Chondrocyte (in vitro differentiated cells): ENCODE data around the gene SHC3. TPM values are rescaled to one million over a fixed set of nuclear protein-coding genes. Genes with fewer than 3 reads are reported as not detected.

Experiments
- DNase-seq: peaks from one replicate; pipeline ENCODE4 v3.0.0; 2021; ENCODE audit warnings: mixed read lengths, low spot score
- H3K27ac Mint-ChIP-seq: one replicate; pipeline ENCODE4 v1.8.0; 2021; ENCODE audit warnings: mild to moderate bottlenecking, moderate library complexity, mixed read lengths; ENCODE audit not compliant: unreplicated experiment
- H3K27me3 Mint-ChIP-seq: 2 replicates; pipeline ENCODE4 v1.8.0; 2021; ENCODE audit warnings: low read depth, mixed read lengths
- H3K36me3 Mint-ChIP-seq: 2 replicates; pipeline ENCODE4 v1.8.0; 2021; ENCODE audit warnings: low read depth, mixed read lengths
- H3K4me1 Mint-ChIP-seq: 2 replicates; pipeline ENCODE4 v1.8.0; 2021; ENCODE audit warnings: low read depth, mild to moderate bottlenecking, mixed read lengths
- H3K4me3 Mint-ChIP-seq: one replicate; pipeline ENCODE4 v1.8.0; 2021; ENCODE audit warnings: mild to moderate bottlenecking, moderate library complexity, mixed read lengths; ENCODE audit not compliant: unreplicated experiment
- H3K9me3 Mint-ChIP-seq: 2 replicates; pipeline ENCODE4 v1.8.0; 2021; ENCODE audit warnings: low read depth, mixed read lengths
- CTCF ChIP-seq: fragments of 200-600 bp; sonication (generic); IDR thresholded peaks from 2 replicates; pipeline ENCODE4 v1.5.0; 2021; ENCODE audit warnings: antibody characterized with exemption, mild to moderate bottlenecking, moderate library complexity
- total RNA-seq: library from RNA; stranded (reverse); gene quantifications from 3 replicates; pipeline ENCODE4 v1.2.1, GENCODE V29; 2021

Gene SHC3
- total RNA-seq, 1 donor from 2014 or later: 0.30 TPM

- no peak for DNase-seq
- Mint-ChIP-seq H3K9me3 (no peaks in the 10 kb centered on the region), H3K4me1 (peaks cover 16% of the 10 kb centered on the region), H3K36me3 (no peaks in the 10 kb centered on the region), H3K4me3 (peak overlapping the region; percentile 18), H3K27ac (peak overlapping the region; percentile 85), H3K27me3 (peaks cover 2% of the 10 kb centered on the region)
- no peak for TF ChIP-seq CTCF
These were observed 23.8 kb downstream of the SHC3 start for GRCh38 chr9:89154651-89155336.

- peaks cover 2% of the 10 kb centered on the region for H3K27me3 Mint-ChIP-seq
- DNase-seq: no peak
These were observed 24.4 kb downstream of the SHC3 start for GRCh38 chr9:89154218-89154617.

GRCh38 chr9:89153232-89154017 is 25.2 kb downstream of the SHC3 start:
- H3K4me1 Mint-ChIP-seq: peaks cover 16% of the 10 kb centered on the region
- H3K27ac Mint-ChIP-seq: peak overlapping the region; percentile 85
- peaks cover 2% of the 10 kb centered on the region for H3K27me3 Mint-ChIP-seq
- no peak for DNase-seq
- no peak for TF ChIP-seq CTCF
- H3K36me3 Mint-ChIP-seq: no peaks in the 10 kb centered on the region
- no peak overlapping the region for H3K4me3 Mint-ChIP-seq
- H3K9me3 Mint-ChIP-seq: no peaks in the 10 kb centered on the region

More at GRCh38 chr9:89154218-89154617, 24.4 kb downstream of the SHC3 start:
- H3K27ac Mint-ChIP-seq: peak overlapping the region; percentile 85
- H3K9me3 Mint-ChIP-seq: no peaks in the 10 kb centered on the region
- peaks cover 16% of the 10 kb centered on the region for H3K4me1 Mint-ChIP-seq
- TF ChIP-seq CTCF: no peak
- H3K36me3 Mint-ChIP-seq: no peaks in the 10 kb centered on the region
- no peak overlapping the region for H3K4me3 Mint-ChIP-seq

- H3K4me3 Mint-ChIP-seq: no peak overlapping the region
- peaks cover 11% of the 10 kb centered on the region for H3K4me1 Mint-ChIP-seq
- no peak for TF ChIP-seq CTCF
- H3K27ac Mint-ChIP-seq: no peak overlapping the region
- no peak for DNase-seq
- no peaks in the 10 kb centered on the region for H3K9me3 Mint-ChIP-seq
- H3K27me3 Mint-ChIP-seq: peaks cover 6% of the 10 kb centered on the region
- no peaks in the 10 kb centered on the region for H3K36me3 Mint-ChIP-seq
These were observed 28.9 kb downstream of the SHC3 start for GRCh38 chr9:89149726-89150125.

- Mint-ChIP-seq H3K9me3 (no peaks in the 10 kb centered on the region), H3K4me3 (no peak overlapping the region), H3K36me3 (no peaks in the 10 kb centered on the region), H3K27ac (no peak overlapping the region), H3K27me3 (peaks cover 4% of the 10 kb centered on the region), H3K4me1 (no peaks in the 10 kb centered on the region)
- DNase-seq: no peak
- no peak for TF ChIP-seq CTCF
These were observed 33.5 kb downstream of the SHC3 start for GRCh38 chr9:89145097-89145496.
